ENCODE results near the gene FAM20B.
"Not testable (repeated sequence)": the region's sequence is repeated elsewhere in the genome, so short reads cannot be mapped to it uniquely, and the experiment has no call there.

FAM20B gene

DNA sequence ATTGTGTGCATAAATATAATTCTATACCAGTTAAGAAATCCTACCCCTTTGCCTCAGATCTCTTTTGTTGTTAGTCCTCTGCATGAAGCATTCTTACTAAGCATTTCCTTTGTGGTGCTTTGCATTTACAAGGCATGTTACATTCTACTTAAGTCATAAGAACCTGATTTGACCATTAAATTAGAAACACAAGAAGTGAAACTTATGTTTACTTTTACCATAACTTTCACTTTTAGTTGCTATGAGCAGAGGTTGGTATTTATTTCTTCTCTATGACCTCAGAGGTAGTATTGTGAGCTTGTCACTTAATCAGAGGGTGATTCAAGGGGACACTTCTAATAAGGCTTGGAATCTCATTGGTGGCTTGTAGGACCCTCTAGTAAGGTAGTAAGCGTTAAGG, 9.0 kb downstream of the FAM20B start:
- Histone ChIP-seq H3K4me1 (peaks cover 13% of the 10 kb centered on the region; the same call in 1 of the 2 replicates), H4K20me1 (peaks cover 95% of the 10 kb centered on the region), H3K4me2 (peak overlapping the region; percentile 35; the same call in 1 of the 2 replicates), H3K4me3 (no peak overlapping the region), H3K27me3 (no peaks in the 10 kb centered on the region), H3K9me3 (no peaks in the 10 kb centered on the region), H3K36me3 (no peaks in the 10 kb centered on the region), H3K27ac (no peak overlapping the region), H3K9ac (no peak overlapping the region)
- no peak for TF ChIP-seq Cebpa-rat (IDR thresholded peaks at IDR 0.05)

DNA sequence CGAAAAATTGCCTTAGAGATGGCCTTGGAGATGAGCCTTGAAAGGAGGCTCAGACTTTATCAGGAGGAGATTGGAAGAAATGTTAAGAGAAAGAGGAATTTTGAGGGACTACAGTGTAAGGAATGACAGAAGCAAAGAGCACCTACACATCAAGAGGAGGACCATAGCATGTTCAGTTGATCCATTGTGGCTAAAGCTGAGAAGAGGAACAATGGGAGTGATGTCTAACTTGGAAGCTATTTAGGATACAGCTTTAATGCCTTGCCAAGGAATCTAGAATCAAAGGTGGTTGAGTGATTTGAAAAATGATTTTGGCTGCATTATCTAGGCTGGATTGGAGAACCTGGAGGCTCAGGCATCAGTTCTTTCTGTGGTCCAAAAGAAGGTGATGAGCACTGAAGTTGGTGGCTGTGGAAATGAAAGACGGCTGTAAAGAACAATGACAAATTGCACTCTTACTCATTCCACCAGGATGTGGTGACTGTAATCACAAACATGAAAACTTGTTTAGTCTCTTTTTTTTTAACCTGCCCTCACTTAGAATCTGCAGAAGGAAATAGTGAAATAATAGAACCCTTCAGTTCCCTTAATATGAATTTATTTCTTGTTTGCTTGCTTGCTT, 11.3 kb downstream of the FAM20B start:
- Histone ChIP-seq H3K9me3 (peaks cover 22% of the 10 kb centered on the region), H3K27me3 (no peaks in the 10 kb centered on the region), H3K4me1 (peaks cover 13% of the 10 kb centered on the region; the same call in 1 of the 2 replicates), H3K4me3 (no peak overlapping the region), H3K9ac (no peak overlapping the region), H4K20me1 (peaks cover 74% of the 10 kb centered on the region), H3K27ac (no peak overlapping the region), H3K36me3 (peaks cover 14% of the 10 kb centered on the region), H3K4me2 (no peak overlapping the region)
- no peak for TF ChIP-seq Cebpa-rat (IDR thresholded peaks at IDR 0.05)

DNA sequence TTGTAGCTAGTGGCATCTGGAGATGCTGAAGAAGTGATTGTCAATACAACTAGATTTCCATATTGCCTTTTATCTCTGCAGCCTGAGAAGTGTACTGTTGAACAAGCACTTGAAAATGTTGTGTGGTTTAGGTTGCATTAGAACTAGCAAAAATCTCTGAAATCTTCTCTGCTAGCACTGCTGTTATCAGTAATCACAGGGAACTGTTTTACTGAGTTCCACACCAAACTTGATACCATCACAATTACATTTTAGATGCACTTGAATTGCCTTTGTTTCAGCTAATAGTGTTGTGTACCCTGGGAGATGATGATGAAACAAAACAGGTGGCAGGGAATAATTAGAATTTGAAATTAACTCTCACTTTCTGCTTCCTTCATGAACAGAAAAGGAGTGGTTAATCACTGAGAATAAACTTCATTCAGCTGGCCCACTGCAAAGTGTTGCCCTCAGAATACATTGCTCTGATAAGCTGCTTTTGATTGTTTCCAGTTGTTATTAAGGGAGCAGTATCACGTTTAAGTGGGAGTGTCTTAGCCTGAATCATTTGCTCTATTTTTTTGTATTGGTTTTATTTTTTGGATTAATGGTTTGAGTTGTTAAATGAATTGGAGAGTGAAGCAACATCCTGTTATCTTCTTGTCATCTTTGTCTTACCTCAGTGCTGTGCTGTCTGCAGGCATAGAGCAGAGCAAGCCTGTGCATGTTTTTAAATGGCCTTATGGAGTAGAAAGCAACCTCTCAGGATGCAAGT, 13.0 kb downstream of the FAM20B start:
- peaks cover 15% of the 10 kb centered on the region; the same call in 1 of the 2 replicates for H3K4me1 ChIP-seq
- peaks cover 74% of the 10 kb centered on the region for H4K20me1 ChIP-seq
- no peak overlapping the region for H3K4me3 ChIP-seq
- H3K27me3 ChIP-seq = no peaks in the 10 kb centered on the region
- no peak overlapping the region for H3K9ac ChIP-seq
- H3K9me3 ChIP-seq = peaks cover 38% of the 10 kb centered on the region
- no peak for TF ChIP-seq Cebpa-rat (IDR thresholded peaks at IDR 0.05)
- peaks cover 31% of the 10 kb centered on the region for H3K36me3 ChIP-seq
- no peak overlapping the region for H3K4me2 ChIP-seq
- no peak overlapping the region for H3K27ac ChIP-seq

DNA sequence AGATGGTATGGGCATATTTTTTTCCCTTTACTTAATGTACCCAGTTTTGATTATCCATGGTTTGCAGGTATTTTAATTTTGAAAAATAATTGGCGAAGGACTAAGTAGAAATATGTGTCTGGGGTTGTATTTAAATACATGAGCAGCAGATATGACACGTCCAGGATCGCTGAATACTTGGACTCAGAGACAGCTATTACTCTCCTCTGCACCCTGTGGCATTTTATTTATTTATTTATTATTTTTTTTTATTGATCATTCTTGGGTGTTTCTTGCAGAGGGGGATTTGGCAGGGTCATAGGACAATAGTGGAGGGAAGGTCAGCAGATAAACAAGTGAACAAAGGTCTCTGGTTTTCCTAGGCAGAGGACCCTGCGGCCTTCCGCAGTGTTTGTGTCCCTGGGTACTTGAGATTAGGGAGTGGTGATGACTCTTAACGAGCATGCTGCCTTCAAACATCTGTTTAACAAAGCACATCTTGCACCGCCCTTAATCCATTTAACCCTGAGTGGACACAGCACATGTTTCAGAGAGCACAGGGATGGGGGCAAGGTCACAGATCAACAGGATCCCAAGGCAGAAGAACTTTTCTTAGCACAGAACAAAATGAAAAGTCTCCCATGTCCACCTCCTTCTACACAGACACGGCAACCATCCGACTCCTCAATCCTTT, 13.9 kb downstream of the FAM20B start:
- H3K27me3 ChIP-seq, H3K4me3 ChIP-seq, H3K27ac ChIP-seq, H3K4me2 ChIP-seq, H3K9ac ChIP-seq: not testable (repeated sequence)
- Histone ChIP-seq H3K9me3 (peaks cover 41% of the 10 kb centered on the region), H4K20me1 (peaks cover 73% of the 10 kb centered on the region), H3K4me1 (peaks cover 11% of the 10 kb centered on the region; the same call in 1 of the 2 replicates), H3K36me3 (peaks cover 41% of the 10 kb centered on the region)

DNA sequence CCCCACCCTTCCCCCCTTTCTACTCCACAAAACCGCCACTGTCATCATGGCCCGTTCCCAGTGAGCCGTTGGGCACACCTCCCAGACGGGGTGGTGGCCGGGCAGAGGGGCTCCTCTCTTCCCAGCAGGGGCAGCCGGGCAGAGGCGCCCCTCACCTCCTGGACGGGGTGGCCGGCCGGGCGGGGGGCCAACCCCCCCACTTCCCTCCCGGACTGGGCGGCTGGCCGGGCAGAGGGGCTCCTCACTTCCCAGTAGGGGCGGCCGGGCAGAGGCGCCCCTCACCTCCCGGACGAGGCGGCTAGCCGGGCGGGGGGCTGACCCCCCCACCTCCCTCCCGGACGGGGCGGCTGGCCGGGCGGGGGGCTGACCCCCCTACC, 14.5 kb downstream of the FAM20B start:
- not testable (repeated sequence) for H3K27ac ChIP-seq
- peaks cover 41% of the 10 kb centered on the region for H3K9me3 ChIP-seq

DNA sequence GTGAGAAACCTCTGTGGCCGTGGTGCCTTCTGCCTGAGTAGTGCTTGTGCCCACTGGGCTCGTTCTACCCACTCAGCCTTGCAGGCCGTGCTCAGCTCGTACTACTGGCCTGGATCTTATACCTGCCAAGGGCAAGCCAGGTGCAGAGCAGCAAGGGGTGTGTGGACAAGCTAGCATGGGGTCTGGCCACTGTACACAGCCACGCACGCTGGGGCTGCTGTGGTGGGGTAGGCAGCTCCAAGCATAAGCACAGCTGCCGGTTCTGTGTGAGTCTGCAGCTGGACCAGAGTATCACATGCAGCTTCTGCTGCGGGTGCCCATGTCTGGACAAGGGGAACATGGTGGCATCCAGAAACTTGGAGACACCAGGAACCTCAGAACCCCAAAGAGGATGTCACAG, 16.4 kb downstream of the FAM20B start:
- no peak overlapping the region for H3K4me3 ChIP-seq
- peaks cover 41% of the 10 kb centered on the region for H3K9me3 ChIP-seq
- H3K9ac ChIP-seq = no peak overlapping the region
- no peaks in the 10 kb centered on the region for H3K27me3 ChIP-seq
- no peak overlapping the region for H3K4me2 ChIP-seq
- TF ChIP-seq Cebpa-rat (IDR thresholded peaks at IDR 0.05) = no peak
- H3K36me3 ChIP-seq = peaks cover 47% of the 10 kb centered on the region
- peaks cover 6% of the 10 kb centered on the region; the same call in 1 of the 2 replicates for H3K4me1 ChIP-seq
- no peak overlapping the region for H3K27ac ChIP-seq
- peaks cover 56% of the 10 kb centered on the region for H4K20me1 ChIP-seq

More for the DNA sequence above, 14.5 kb downstream of the FAM20B start:
- H3K4me1 ChIP-seq, H3K27me3 ChIP-seq, H3K4me3 ChIP-seq, H3K9ac ChIP-seq, H3K4me2 ChIP-seq: not testable (repeated sequence)
- Histone ChIP-seq H3K36me3 (peaks cover 42% of the 10 kb centered on the region), H4K20me1 (peaks cover 68% of the 10 kb centered on the region)

DNA sequence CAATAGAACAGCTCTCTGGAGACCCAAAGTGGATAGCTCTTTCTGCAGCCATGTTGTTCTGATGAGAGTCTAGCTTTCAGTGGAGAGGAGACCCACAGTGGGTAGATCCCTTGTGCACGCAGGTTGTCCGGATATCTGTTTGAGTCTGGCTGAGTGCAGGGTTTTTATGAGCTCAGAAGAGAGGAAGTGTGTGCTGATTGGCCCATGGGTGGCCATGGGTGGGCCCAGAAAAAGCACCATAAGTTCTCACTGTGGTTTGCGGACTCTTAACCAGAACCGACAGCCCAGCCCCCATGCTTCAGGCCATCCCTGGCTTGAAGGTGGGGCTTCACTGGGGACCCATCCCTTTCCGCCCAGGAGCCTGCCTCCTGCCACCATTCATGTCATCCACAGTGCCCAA, 17.0 kb downstream of the FAM20B start:
- Histone ChIP-seq H3K4me1 (peaks cover 6% of the 10 kb centered on the region; the same call in 1 of the 2 replicates), H3K4me2 (no peak overlapping the region), H3K9ac (no peak overlapping the region), H3K27ac (no peak overlapping the region), H3K27me3 (no peaks in the 10 kb centered on the region), H3K36me3 (peaks cover 47% of the 10 kb centered on the region), H3K9me3 (peaks cover 41% of the 10 kb centered on the region), H4K20me1 (peaks cover 56% of the 10 kb centered on the region), H3K4me3 (no peak overlapping the region)
- no peak for TF ChIP-seq Cebpa-rat (IDR thresholded peaks at IDR 0.05)

DNA sequence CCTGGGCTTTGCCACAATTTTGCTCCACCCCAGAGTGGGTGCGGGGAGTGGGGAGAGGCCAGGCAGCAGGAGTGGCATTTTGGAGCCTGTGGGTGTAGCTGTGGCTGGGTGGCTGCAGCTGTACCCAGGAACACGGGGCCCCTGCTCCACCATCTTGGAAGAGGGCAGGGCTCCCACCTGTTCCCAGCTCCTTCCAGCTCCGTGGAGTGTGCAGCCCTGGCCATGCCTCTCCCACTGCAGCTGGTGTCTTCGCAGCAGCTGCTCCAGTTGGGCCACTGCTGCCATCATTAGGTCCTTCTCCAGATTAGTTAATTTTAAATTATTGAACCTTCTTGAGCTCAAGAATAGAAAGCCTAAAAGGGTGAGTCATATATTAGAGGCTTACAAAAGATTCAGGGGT, 17.6 kb downstream of the FAM20B start:
- Histone ChIP-seq H3K4me3 (no peak overlapping the region), H3K9me3 (peaks cover 41% of the 10 kb centered on the region), H4K20me1 (peaks cover 50% of the 10 kb centered on the region), H3K36me3 (peaks cover 51% of the 10 kb centered on the region), H3K27ac (no peak overlapping the region), H3K9ac (no peak overlapping the region), H3K4me1 (peaks cover 6% of the 10 kb centered on the region; the same call in 1 of the 2 replicates), H3K27me3 (no peaks in the 10 kb centered on the region), H3K4me2 (no peak overlapping the region)
- no peak for TF ChIP-seq Cebpa-rat (IDR thresholded peaks at IDR 0.05)

DNA sequence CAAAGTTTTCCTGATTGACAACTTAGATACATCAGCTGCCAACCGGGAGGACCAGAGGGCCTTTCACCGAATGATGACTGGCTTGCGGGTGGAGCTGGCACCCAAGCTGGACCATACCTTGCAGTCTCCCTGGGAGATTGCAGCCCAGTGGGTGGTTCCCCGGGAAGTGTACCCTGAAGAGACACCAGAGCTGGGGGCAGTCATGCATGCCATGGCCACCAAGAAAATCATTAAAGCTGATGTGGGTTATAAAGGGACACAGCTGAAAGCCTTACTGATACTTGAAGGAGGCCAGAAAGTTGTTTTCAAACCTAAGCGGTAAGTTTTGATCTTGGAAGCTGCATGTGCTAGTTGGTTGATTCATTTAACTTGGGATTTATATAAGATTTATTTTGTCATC, 18.2 kb downstream of the FAM20B start:
- Histone ChIP-seq H3K9me3 (peaks cover 41% of the 10 kb centered on the region), H3K27me3 (no peaks in the 10 kb centered on the region), H3K4me1 (peaks cover 6% of the 10 kb centered on the region; the same call in 1 of the 2 replicates), H3K36me3 (peaks cover 52% of the 10 kb centered on the region), H3K4me3 (no peak overlapping the region), H4K20me1 (peaks cover 43% of the 10 kb centered on the region; the same call in 1 of the 2 replicates), H3K27ac (no peak overlapping the region), H3K4me2 (no peak overlapping the region), H3K9ac (no peak overlapping the region)
- no peak for TF ChIP-seq Cebpa-rat (IDR thresholded peaks at IDR 0.05)

Data from BLaER1 (cell line).